ENCODE measurements around the gene PTBP2. TPM values are rescaled to one million over a fixed set of nuclear protein-coding genes. Genes with fewer than 3 reads are reported as not detected.

Gene PTBP2, protein sequence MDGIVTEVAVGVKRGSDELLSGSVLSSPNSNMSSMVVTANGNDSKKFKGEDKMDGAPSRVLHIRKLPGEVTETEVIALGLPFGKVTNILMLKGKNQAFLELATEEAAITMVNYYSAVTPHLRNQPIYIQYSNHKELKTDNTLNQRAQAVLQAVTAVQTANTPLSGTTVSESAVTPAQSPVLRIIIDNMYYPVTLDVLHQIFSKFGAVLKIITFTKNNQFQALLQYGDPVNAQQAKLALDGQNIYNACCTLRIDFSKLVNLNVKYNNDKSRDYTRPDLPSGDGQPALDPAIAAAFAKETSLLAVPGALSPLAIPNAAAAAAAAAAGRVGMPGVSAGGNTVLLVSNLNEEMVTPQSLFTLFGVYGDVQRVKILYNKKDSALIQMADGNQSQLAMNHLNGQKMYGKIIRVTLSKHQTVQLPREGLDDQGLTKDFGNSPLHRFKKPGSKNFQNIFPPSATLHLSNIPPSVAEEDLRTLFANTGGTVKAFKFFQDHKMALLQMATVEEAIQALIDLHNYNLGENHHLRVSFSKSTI
- total RNA-seq (2021; ENCODE audit: unreplicated experiment) (13.2 TPM), Bru-seq, nascent RNA (percentile 95 among the genes with signal in this experiment), BruChase-seq, experiment 1, labeled RNA remaining after a 6-hour chase (percentile 77 among the genes with signal in this experiment), BruChase-seq, experiment 2, labeled RNA remaining after a 2-hour chase (percentile 90 among the genes with signal in this experiment)
- 2.0 and 3.1 TPM in 2 replicates for polyA plus RNA-seq (2012)
- long read RNA-seq, full-length matches to known transcripts: 2 of 10 reads
- long read RNA-seq, partial matches to known transcripts: 3 of 10 reads
- long read RNA-seq, other reads (novel, unspliced or antisense): 5 of 10 reads

DNA sequence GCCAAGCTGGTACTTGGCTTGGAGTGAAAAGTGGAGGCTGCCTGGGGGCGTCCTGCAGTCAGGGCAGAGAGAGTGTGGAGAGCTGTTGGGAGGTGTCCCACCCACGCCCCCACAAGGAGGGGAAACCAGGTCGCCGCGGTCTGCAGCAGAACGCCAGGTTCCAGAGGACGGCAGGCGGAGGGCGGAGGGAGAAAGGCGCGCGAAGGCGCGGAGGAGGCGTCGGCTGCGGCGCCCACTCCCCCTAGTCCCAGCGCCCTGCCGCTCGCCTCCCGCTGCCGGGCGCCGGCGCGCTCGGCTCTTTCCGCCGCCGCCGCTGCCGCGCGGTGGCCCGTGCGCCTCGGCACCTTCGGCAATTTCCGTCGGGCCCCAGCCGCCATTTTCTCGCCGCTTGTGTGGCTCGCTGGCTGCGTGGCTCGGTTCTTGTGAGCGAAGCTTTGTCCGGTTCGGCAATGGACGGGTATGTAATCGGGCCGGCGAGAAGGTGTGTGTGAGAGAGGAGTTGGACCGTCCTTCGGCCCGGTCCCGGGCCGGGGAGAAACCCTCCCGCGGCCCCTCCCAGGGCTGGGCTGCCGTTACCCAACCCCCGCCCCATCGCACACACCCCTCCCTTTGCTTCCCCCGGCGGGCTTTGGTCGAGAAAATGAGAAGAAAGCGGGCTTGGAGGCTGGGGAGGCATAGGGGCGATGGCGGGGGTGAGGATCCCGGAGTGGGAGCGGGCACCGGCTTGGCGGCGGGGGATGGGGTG lies at the start of gene PTBP2:
TSS of gene PTBP2 (plus strand) at position 369 of the 745 bp plus-strand sequence. CDS start at position 450, 81 bp downstream.
- Histone ChIP-seq H3K9me2 (ENCODE audit: insufficient read depth) (no peaks in the 10 kb centered on the region), H3K4me1 (ENCODE audit: control insufficient read depth in 1 of 2, insufficient read depth in 2 of 2, low read length in 2 of 2) (peaks cover 0 to 19% of the 10 kb centered on the region in 2 experiments; a peak in 3 of 4 replicates), H2AFZ (ENCODE audit: low read depth, low read length, poor library complexity, severe bottlenecking) (peak within 1 kb of the TSS; percentile 90), H3K79me2 (ENCODE audit: insufficient read depth, low read length) (peaks cover 49% of the 10 kb centered on the region), H3K36me3 (ENCODE audit: control insufficient read depth in 1 of 2, insufficient read depth in 2 of 2, low read length in 2 of 2) (0 out of 4 replicates have a peak, but pooled peaks cover 0 to 3% of the 10 kb centered on the region in 2 experiments), H3K4me2 (ENCODE audit: low read length) (peak within 1 kb of the TSS; percentile 76), H3K27me3 (ENCODE audit: insufficient read depth, low read length) (no peaks in the 10 kb centered on the region), H3K9ac (ENCODE audit: low read length) (peak within 1 kb of the TSS; percentile 98), H3K4me3 (replicated peaks in 1 of 2; ENCODE audit: low read depth in 1 of 2, low read length in 2 of 2) (peak within 1 kb of the TSS; percentile 62 to 99), H3K27ac (ENCODE audit: low read depth, low read length) (peak within 1 kb of the TSS; percentile 71), H3K9me3 (ENCODE audit: control insufficient read depth in 1 of 2, insufficient read depth in 1 of 2, low read depth in 1 of 2, low read length in 2 of 2) (no peaks in the 10 kb centered on the region), H4K20me1 (ENCODE audit: insufficient read depth) (no peaks in the 10 kb centered on the region)
- ChIA-PET POLR2A (interaction anchor here (1.1 kb wide), 1 partner anchor 412 kb away, joined by 4 read pairs; no protein-coding TSS in a partner anchor), RAD21 (ENCODE audit: low non-redundant PET in 1 of 2, low total read pairs in 2 of 2, uncharacterized antibody in 2 of 2, unreplicated experiment in 2 of 2) (interaction anchor here in 1 of 2 experiments (0.6 kb wide), 1 partner anchor 940 kb away, joined by 3 read pairs; no protein-coding TSS in a partner anchor), CTCF (no interaction called here)
- peak; percentile 26 for DNase-seq (ENCODE audit: low read depth, low spot score)
- intact Hi-C loops (cut with micrococcal nuclease): no loop called here
- ATAC-seq: peak; percentile 94
- TF ChIP-seq CEBPB (IDR thresholded peaks at IDR 0.05; ENCODE audit: low read depth): no peak
- peak; percentile 78 for TF ChIP-seq POLR2AphosphoS5 (IDR thresholded peaks at IDR 0.05; ENCODE audit: low read depth, low read length)
- TF ChIP-seq YY1 (IDR thresholded peaks at IDR 0.05; ENCODE audit: extremely low read depth, insufficient replicate concordance, low read depth, low read length): peak; percentile 91
- TF ChIP-seq, protein P1, sequence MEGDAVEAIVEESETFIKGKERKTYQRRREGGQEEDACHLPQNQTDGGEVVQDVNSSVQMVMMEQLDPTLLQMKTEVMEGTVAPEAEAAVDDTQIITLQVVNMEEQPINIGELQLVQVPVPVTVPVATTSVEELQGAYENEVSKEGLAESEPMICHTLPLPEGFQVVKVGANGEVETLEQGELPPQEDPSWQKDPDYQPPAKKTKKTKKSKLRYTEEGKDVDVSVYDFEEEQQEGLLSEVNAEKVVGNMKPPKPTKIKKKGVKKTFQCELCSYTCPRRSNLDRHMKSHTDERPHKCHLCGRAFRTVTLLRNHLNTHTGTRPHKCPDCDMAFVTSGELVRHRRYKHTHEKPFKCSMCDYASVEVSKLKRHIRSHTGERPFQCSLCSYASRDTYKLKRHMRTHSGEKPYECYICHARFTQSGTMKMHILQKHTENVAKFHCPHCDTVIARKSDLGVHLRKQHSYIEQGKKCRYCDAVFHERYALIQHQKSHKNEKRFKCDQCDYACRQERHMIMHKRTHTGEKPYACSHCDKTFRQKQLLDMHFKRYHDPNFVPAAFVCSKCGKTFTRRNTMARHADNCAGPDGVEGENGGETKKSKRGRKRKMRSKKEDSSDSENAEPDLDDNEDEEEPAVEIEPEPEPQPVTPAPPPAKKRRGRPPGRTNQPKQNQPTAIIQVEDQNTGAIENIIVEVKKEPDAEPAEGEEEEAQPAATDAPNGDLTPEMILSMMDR (IDR thresholded peaks at IDR 0.05 in 2 of 3, conservative IDR thresholded peaks at IDR 0.05 in 1 of 3; ENCODE audit: borderline replicate concordance in 1 of 3, insufficient read depth in 1 of 3, low read depth in 2 of 3, low read length in 2 of 3): no peak
- TF ChIP-seq ZFX (IDR thresholded peaks at IDR 0.05): no peak
- TF ChIP-seq EGR1 (IDR thresholded peaks at IDR 0.05; ENCODE audit: low read depth): peak; percentile 44; the same call in 1 of the 2 replicates
- TF ChIP-seq FOSL1 (IDR thresholded peaks at IDR 0.05; ENCODE audit: low read depth): no peak
- TF ChIP-seq ELF1 (IDR thresholded peaks at IDR 0.05; ENCODE audit: borderline replicate concordance, low read depth): no peak
- TF ChIP-seq MAX (IDR thresholded peaks at IDR 0.05): no peak; the same call in 1 of the 2 replicates
- no peak for TF ChIP-seq TCF7L2 (IDR thresholded peaks at IDR 0.05; ENCODE audit: borderline replicate concordance, extremely low read depth, insufficient read depth, insufficient read length)
- no peak for TF ChIP-seq SIN3A (IDR thresholded peaks at IDR 0.05; ENCODE audit: low read depth)
- TF ChIP-seq RAD21 (IDR thresholded peaks at IDR 0.05; ENCODE audit: low read depth): no peak
- TF ChIP-seq, protein P2, sequence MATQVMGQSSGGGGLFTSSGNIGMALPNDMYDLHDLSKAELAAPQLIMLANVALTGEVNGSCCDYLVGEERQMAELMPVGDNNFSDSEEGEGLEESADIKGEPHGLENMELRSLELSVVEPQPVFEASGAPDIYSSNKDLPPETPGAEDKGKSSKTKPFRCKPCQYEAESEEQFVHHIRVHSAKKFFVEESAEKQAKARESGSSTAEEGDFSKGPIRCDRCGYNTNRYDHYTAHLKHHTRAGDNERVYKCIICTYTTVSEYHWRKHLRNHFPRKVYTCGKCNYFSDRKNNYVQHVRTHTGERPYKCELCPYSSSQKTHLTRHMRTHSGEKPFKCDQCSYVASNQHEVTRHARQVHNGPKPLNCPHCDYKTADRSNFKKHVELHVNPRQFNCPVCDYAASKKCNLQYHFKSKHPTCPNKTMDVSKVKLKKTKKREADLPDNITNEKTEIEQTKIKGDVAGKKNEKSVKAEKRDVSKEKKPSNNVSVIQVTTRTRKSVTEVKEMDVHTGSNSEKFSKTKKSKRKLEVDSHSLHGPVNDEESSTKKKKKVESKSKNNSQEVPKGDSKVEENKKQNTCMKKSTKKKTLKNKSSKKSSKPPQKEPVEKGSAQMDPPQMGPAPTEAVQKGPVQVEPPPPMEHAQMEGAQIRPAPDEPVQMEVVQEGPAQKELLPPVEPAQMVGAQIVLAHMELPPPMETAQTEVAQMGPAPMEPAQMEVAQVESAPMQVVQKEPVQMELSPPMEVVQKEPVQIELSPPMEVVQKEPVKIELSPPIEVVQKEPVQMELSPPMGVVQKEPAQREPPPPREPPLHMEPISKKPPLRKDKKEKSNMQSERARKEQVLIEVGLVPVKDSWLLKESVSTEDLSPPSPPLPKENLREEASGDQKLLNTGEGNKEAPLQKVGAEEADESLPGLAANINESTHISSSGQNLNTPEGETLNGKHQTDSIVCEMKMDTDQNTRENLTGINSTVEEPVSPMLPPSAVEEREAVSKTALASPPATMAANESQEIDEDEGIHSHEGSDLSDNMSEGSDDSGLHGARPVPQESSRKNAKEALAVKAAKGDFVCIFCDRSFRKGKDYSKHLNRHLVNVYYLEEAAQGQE (IDR thresholded peaks at IDR 0.05; ENCODE audit: low read depth): no peak
- no peak for TF ChIP-seq JUND (IDR thresholded peaks at IDR 0.05)
- TF ChIP-seq, protein P3, sequence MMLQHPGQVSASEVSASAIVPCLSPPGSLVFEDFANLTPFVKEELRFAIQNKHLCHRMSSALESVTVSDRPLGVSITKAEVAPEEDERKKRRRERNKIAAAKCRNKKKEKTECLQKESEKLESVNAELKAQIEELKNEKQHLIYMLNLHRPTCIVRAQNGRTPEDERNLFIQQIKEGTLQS (IDR thresholded peaks at IDR 0.05): no peak
- TF ChIP-seq EZH2phosphoT487 (IDR thresholded peaks at IDR 0.05; ENCODE audit: borderline replicate concordance): no peak
- no TSS peak for BruUV-seq (replicated peaks)

Data from HCT116 (cell line).